Keratinocyte (primary cell): ENCODE data around the gene KIFBP. TPM values are rescaled to one million over a fixed set of nuclear protein-coding genes. Genes with fewer than 3 reads are reported as not detected.

ENCODE experiments used
- DNase-seq: peaks from one replicate; pipeline ENCODE4 v3.0.0-alpha.2; 2011; ENCODE audit warnings: low read depth, missing footprints, low spot score
- FAIRE-seq: peaks from 2 replicates; lab custom pipeline; 2011; peaks lifted over from hg19 to GRCh38; lab: Jason Lieb, UNC
- H2AFZ ChIP-seq: 2 replicates; pipeline ENCODE4 v1.6.0; 2012; ENCODE audit warnings: low read length, control low read depth, inconsistent platforms; ENCODE audit not compliant: control insufficient read depth
- H3K27ac ChIP-seq: 2 replicates; pipeline ENCODE4 v1.5.1; 2011; ENCODE audit warnings: low read length; ENCODE audit not compliant: control insufficient read depth, insufficient read depth
- H3K27me3 ChIP-seq: 3 replicates; pipeline ENCODE4 v1.6.0; 2011; ENCODE audit warnings: low read length; ENCODE audit not compliant: control insufficient read depth, insufficient read depth; ENCODE audit errors: extremely low read depth
- H3K36me3 ChIP-seq, 2 experiments: 2 replicates in 1 of 2; 3 replicates in 1 of 2; pipeline ENCODE4 v1.5.1; 2011; ENCODE audit warnings: low read length in 2 of 2, mild to moderate bottlenecking in 1 of 2; ENCODE audit not compliant: control insufficient read depth in 2 of 2, insufficient read depth in 2 of 2; ENCODE audit errors: extremely low read depth in 1 of 2
- H3K4me1 ChIP-seq: 3 replicates; pipeline ENCODE4 v1.5.1; 2011; ENCODE audit warnings: low read length; ENCODE audit not compliant: control insufficient read depth, insufficient read depth; ENCODE audit errors: extremely low read depth
- H3K4me2 ChIP-seq: 3 replicates; pipeline ENCODE4 v1.6.0; 2011; ENCODE audit warnings: low read depth, low read length; ENCODE audit not compliant: control insufficient read depth, insufficient read depth; ENCODE audit errors: extremely low read depth
- H3K4me3 ChIP-seq, 3 experiments: fragments of 200-600 bp in 1 of 3; sonication (generic) in 1 of 3; 2 replicates in 2 of 3; 3 replicates in 1 of 3; pipeline ENCODE4 v1.5.1; 2011 to 2016; ENCODE audit warnings: low read length in 3 of 3, mild to moderate bottlenecking in 3 of 3, control low read depth in 2 of 3, inconsistent platforms in 1 of 3, low read depth in 1 of 3, mixed read lengths in 1 of 3, mixed run types in 1 of 3, moderate library complexity in 1 of 3; ENCODE audit not compliant: control insufficient read depth in 2 of 3, insufficient read depth in 2 of 3; ENCODE audit errors: extremely low read depth in 1 of 3
- H3K79me2 ChIP-seq: 2 replicates; pipeline ENCODE4 v1.6.0; 2012; ENCODE audit warnings: low read length; ENCODE audit not compliant: control insufficient read depth, insufficient read depth
- H3K9ac ChIP-seq: 3 replicates; pipeline ENCODE4 v1.6.0; 2011; ENCODE audit warnings: low read length; ENCODE audit not compliant: control insufficient read depth, insufficient read depth; ENCODE audit errors: extremely low read depth
- H3K9me1 ChIP-seq: 3 replicates; pipeline ENCODE4 v1.6.0; 2011; ENCODE audit warnings: low read length; ENCODE audit not compliant: control insufficient read depth, insufficient read depth; ENCODE audit errors: extremely low read depth
- H3K9me3 ChIP-seq: 2 replicates; pipeline ENCODE4 v1.5.1; 2012; ENCODE audit warnings: low read depth, low read length; ENCODE audit not compliant: control insufficient read depth
- H4K20me1 ChIP-seq: 3 replicates; pipeline ENCODE4 v1.6.0; 2011; ENCODE audit warnings: low read length; ENCODE audit not compliant: control insufficient read depth, insufficient read depth; ENCODE audit errors: extremely low read depth
- CTCF ChIP-seq, 3 experiments: IDR thresholded peaks in 1 of 3; conservative IDR thresholded peaks in 1 of 3; optimal IDR thresholded peaks in 1 of 3; 2 replicates in 2 of 3; 3 replicates in 1 of 3; pipeline versions ENCODE3 to v1.5.1; 2011; ENCODE audit warnings: low read length in 3 of 3, mild to moderate bottlenecking in 3 of 3, moderate library complexity in 2 of 3, control low read depth in 1 of 3, inconsistent platforms in 1 of 3; ENCODE audit not compliant: insufficient read depth in 2 of 3; ENCODE audit errors: extremely low read depth in 1 of 3
- EZH2 ChIP-seq: IDR thresholded peaks from one replicate; pipeline ENCODE4 v1.6.1; 2012; ENCODE audit warnings: inconsistent platforms, mild to moderate bottlenecking, low read length, moderate library complexity
- dilution Hi-C: fragments of 300-500 bp; cut with MboI; formaldehyde crosslinking; loops from one replicate; pipeline ENCODE4 v1.7.0; 2020; ENCODE audit warnings: low sequenced_read_pairs; ENCODE audit not compliant: extremely low pct_ligation_motif_present
- polyA plus RNA-seq, 5 experiments: library from polyadenylated mRNA; depleted of rRNA in 3 of 5; stranded (reverse) in 3 of 5; stranded (forward) in 1 of 5; unstranded in 1 of 5; fragments of >200 nt; gene quantifications; 1 replicate in 1 of 5; 2 replicates in 3 of 5; 3 replicates in 1 of 5; pipeline versions ENCODE4 v1.2.1 to v1.2.3, GENCODE V29; 2011 to 2012; ENCODE audit warnings: missing spikeins in 2 of 5, low read depth in 1 of 5, low replicate concordance in 1 of 5

KIFBP gene
- polyA plus RNA-seq, 1 donor (not counting 4 experiments of a cell fraction or from before 2014, with no cell fraction given) = 48.9 TPM

GRCh38 chr10:69007260-69007659, 18.7 kb downstream of the KIFBP start:
- H4K20me1 ChIP-seq = no peaks in the 10 kb centered on the region
- DNase-seq = no peak
- H2AFZ ChIP-seq = no peak overlapping the region
- no peak overlapping the region for H3K4me2 ChIP-seq
- TF ChIP-seq EZH2 = no peak
- TF ChIP-seq CTCF (optimal IDR thresholded peaks at IDR 0.05 in 1 of 3, IDR thresholded peaks at IDR 0.05 in 1 of 3, conservative IDR thresholded peaks at IDR 0.05 in 1 of 3; ENCODE audit: extremely low read depth in 1 of 3, insufficient read depth in 2 of 3, low read length in 3 of 3) = peak in 1 of 3 experiments; percentile 25
- dilution Hi-C loops = no loop called here
- H3K36me3 ChIP-seq = peaks cover 7 to 10% of the 10 kb centered on the region in 2 experiments
- no peaks in the 10 kb centered on the region for H3K9me3 ChIP-seq
- no peaks in the 10 kb centered on the region for H3K79me2 ChIP-seq
- no peak overlapping the region for H3K27ac ChIP-seq
- H3K9me1 ChIP-seq = no peaks in the 10 kb centered on the region
- no peaks in the 10 kb centered on the region for H3K27me3 ChIP-seq
- FAIRE-seq = no peak
- no peak overlapping the region for H3K4me3 ChIP-seq
- H3K4me1 ChIP-seq = no peaks in the 10 kb centered on the region
- no peak overlapping the region for H3K9ac ChIP-seq

- no peak overlapping the region for H2AFZ ChIP-seq
- no peak overlapping the region for H3K4me2 ChIP-seq
- dilution Hi-C loops = no loop called here
- no peak overlapping the region for H3K27ac ChIP-seq
- no peaks in the 10 kb centered on the region for H3K9me3 ChIP-seq
- DNase-seq (no peak), FAIRE-seq (no peak)
- H3K79me2 ChIP-seq = no peaks in the 10 kb centered on the region
- no peak overlapping the region for H3K9ac ChIP-seq
- H3K36me3 ChIP-seq = peaks cover 8 to 10% of the 10 kb centered on the region in 2 experiments
- no peaks in the 10 kb centered on the region for H3K27me3 ChIP-seq
- no peaks in the 10 kb centered on the region for H4K20me1 ChIP-seq
- peaks cover 11% of the 10 kb centered on the region for H3K4me1 ChIP-seq
- no peak for TF ChIP-seq EZH2
- H3K4me3 ChIP-seq = no peak overlapping the region
- no peaks in the 10 kb centered on the region for H3K9me1 ChIP-seq
Measured at GRCh38 chr10:69009360-69009759, 20.8 kb downstream of the KIFBP start.

GRCh38 chr10:69010151-69010640, 21.6 kb downstream of the KIFBP start:
- dilution Hi-C loops = no loop called here
- Histone ChIP-seq H3K4me2 (no peak overlapping the region), H3K4me1 (peaks cover 13% of the 10 kb centered on the region)

More at GRCh38 chr10:69010151-69010640, 21.6 kb downstream of the KIFBP start:
- no peak for FAIRE-seq
- TF ChIP-seq EZH2 = no peak
- TF ChIP-seq CTCF (optimal IDR thresholded peaks at IDR 0.05 in 1 of 3, IDR thresholded peaks at IDR 0.05 in 1 of 3, conservative IDR thresholded peaks at IDR 0.05 in 1 of 3; ENCODE audit: extremely low read depth in 1 of 3, insufficient read depth in 2 of 3, low read length in 3 of 3) = no peak
- Histone ChIP-seq H4K20me1 (no peaks in the 10 kb centered on the region), H3K9me1 (no peaks in the 10 kb centered on the region), H3K27ac (no peak overlapping the region), H3K27me3 (no peaks in the 10 kb centered on the region), H3K9me3 (no peaks in the 10 kb centered on the region), H3K9ac (no peak overlapping the region), H3K79me2 (no peaks in the 10 kb centered on the region), H3K36me3 (peaks cover 8 to 9% of the 10 kb centered on the region in 2 experiments), H3K4me3 (no peak overlapping the region), H2AFZ (no peak overlapping the region)
- DNase-seq = no peak
